Fibroblast of skin of back (primary cell): ENCODE data around the gene HBM.
"Not testable (repeated sequence)": the region's sequence is repeated elsewhere in the genome, so short reads cannot be mapped to it uniquely, and the experiment has no call there.

Experiments
- DNase-seq: peaks from one replicate; pipeline ENCODE4 v3.0.0-alpha.2; 2013

HBM gene

GRCh38 chr16:169014-169413, 3.2 kb downstream of the HBM start:
- no peak for DNase-seq

GRCh38 chr16:170088-170507, 4.3 kb downstream of the HBM start:
- peak; percentile 32 for DNase-seq

- no peak for DNase-seq
These were observed 5.0 kb downstream of the HBM start for GRCh38 chr16:170788-171187.

- not testable (repeated sequence) for DNase-seq
These were observed 6.7 kb downstream of the HBM start, which contains the start of gene HBA2 for GRCh38 chr16:172374-172941. Gene HBA2 (plus strand): TSS chr16:172876. CDS start chr16:172913, 37 bp downstream.

- DNase-seq, result not testable (repeated sequence)
These were observed 7.6 kb downstream of the HBM start for GRCh38 chr16:173211-173854.

- peak; percentile 25 for DNase-seq
These were observed 8.4 kb downstream of the HBM start for GRCh38 chr16:173928-174769.

- DNase-seq, result no peak
These were observed 9.5 kb downstream of the HBM start for GRCh38 chr16:175011-175949.

- DNase-seq, result not testable (repeated sequence)
These were observed 10.2 kb downstream of the HBM start for GRCh38 chr16:176006-176405.

GRCh38 chr16:176477-177382, 11.0 kb downstream of the HBM start, which contains the start of gene HBA1:
Gene HBA1 (plus strand): TSS chr16:176680. CDS start chr16:176717, 37 bp downstream.
- DNase-seq, result not testable (repeated sequence)

GRCh38 chr16:177394-177822, 11.6 kb downstream of the HBM start:
- no peak for DNase-seq

- no peak for DNase-seq
These were observed 12.3 kb downstream of the HBM start for GRCh38 chr16:177981-178667.

GRCh38 chr16:178668-179015, 12.9 kb downstream of the HBM start:
- no peak for DNase-seq

- no peak for DNase-seq
These were observed 13.7 kb downstream of the HBM start for GRCh38 chr16:179211-180092.

GRCh38 chr16:180101-180675, 14.4 kb downstream of the HBM start, which contains the start of gene HBQ1:
Gene HBQ1 (plus strand): TSS chr16:180459. CDS start chr16:180487, 28 bp downstream.
- DNase-seq, result peak; percentile 39

- DNase-seq, result peak; percentile 62
These were observed 15.1 kb downstream of the HBM start for GRCh38 chr16:180681-181564.

- no peak for DNase-seq
These were observed 15.8 kb downstream of the HBM start for GRCh38 chr16:181565-182021.

- DNase-seq, result no peak
These were observed 17.2 kb downstream of the HBM start for GRCh38 chr16:183005-183404.

- no peak for DNase-seq
These were observed 19.4 kb downstream of the HBM start for GRCh38 chr16:185213-185612.
